HL-60 (cell line): Measurements from ENCODE around the gene ENTPD2.

Experiments
- DNase-seq, 2 experiments: peaks; one replicate each; pipeline ENCODE4 v3.0.0-alpha.2; 2010 to 2020; ENCODE audit warnings: low read depth in 1 of 2, low spot score in 1 of 2
- H3K27ac ChIP-seq: fragments of 250-450 bp; sonication (Bioruptor Pico); replicated peaks from 2 replicates; pipeline ENCODE4 v1.5.1; 2020; ENCODE audit warnings: mild to moderate bottlenecking, moderate library complexity
- H3K27me3 ChIP-seq: fragments of 250-450 bp; sonication (Bioruptor Pico); 2 replicates; pipeline ENCODE4 v1.5.1; 2021; ENCODE audit warnings: mild to moderate bottlenecking, moderate library complexity; ENCODE audit not compliant: insufficient read depth, poor library complexity, severe bottlenecking
- H3K4me3 ChIP-seq: replicated peaks from 2 replicates; pipeline ENCODE4 v1.5.1; 2011; ENCODE audit warnings: mild to moderate bottlenecking, control low read depth, low read length; ENCODE audit not compliant: insufficient read depth
- CTCF ChIP-seq: IDR thresholded peaks from one replicate; pipeline ENCODE4 v1.5.1; 2011; ENCODE audit warnings: low read length, control low read depth, inconsistent platforms; ENCODE audit not compliant: insufficient read depth
- GABPA ChIP-seq: IDR thresholded peaks from 2 replicates; pipeline ENCODE4 v1.6.1; 2012; ENCODE audit warnings: low read depth
- POLR2AphosphoS5 ChIP-seq: IDR thresholded peaks from 2 replicates; pipeline ENCODE4 v1.6.1; 2012; ENCODE audit warnings: low read depth
- SPI1 ChIP-seq: IDR thresholded peaks from 2 replicates; pipeline ENCODE4 v1.6.1; 2012; ENCODE audit warnings: low read depth, mild to moderate bottlenecking, borderline replicate concordance
- TF ChIP-seq, protein P1 (sequence below): IDR thresholded peaks from 2 replicates; pipeline ENCODE4 v1.6.1; 2012; ENCODE audit warnings: low read depth; ENCODE audit not compliant: insufficient replicate concordance

The ENTPD2 gene

GRCh38 chr9:137021568-137021978 lies 32.3 kb downstream of the ENTPD2 start:
- no peak for DNase-seq
- Histone ChIP-seq H3K27ac (no peak overlapping the region), H3K4me3 (no peak overlapping the region), H3K27me3 (no peaks in the 10 kb centered on the region)
- TF ChIP-seq, protein P1, sequence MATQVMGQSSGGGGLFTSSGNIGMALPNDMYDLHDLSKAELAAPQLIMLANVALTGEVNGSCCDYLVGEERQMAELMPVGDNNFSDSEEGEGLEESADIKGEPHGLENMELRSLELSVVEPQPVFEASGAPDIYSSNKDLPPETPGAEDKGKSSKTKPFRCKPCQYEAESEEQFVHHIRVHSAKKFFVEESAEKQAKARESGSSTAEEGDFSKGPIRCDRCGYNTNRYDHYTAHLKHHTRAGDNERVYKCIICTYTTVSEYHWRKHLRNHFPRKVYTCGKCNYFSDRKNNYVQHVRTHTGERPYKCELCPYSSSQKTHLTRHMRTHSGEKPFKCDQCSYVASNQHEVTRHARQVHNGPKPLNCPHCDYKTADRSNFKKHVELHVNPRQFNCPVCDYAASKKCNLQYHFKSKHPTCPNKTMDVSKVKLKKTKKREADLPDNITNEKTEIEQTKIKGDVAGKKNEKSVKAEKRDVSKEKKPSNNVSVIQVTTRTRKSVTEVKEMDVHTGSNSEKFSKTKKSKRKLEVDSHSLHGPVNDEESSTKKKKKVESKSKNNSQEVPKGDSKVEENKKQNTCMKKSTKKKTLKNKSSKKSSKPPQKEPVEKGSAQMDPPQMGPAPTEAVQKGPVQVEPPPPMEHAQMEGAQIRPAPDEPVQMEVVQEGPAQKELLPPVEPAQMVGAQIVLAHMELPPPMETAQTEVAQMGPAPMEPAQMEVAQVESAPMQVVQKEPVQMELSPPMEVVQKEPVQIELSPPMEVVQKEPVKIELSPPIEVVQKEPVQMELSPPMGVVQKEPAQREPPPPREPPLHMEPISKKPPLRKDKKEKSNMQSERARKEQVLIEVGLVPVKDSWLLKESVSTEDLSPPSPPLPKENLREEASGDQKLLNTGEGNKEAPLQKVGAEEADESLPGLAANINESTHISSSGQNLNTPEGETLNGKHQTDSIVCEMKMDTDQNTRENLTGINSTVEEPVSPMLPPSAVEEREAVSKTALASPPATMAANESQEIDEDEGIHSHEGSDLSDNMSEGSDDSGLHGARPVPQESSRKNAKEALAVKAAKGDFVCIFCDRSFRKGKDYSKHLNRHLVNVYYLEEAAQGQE = no peak
- TF ChIP-seq CTCF (no peak), GABPA (no peak), POLR2AphosphoS5 (no peak), SPI1 (no peak)

DNA sequence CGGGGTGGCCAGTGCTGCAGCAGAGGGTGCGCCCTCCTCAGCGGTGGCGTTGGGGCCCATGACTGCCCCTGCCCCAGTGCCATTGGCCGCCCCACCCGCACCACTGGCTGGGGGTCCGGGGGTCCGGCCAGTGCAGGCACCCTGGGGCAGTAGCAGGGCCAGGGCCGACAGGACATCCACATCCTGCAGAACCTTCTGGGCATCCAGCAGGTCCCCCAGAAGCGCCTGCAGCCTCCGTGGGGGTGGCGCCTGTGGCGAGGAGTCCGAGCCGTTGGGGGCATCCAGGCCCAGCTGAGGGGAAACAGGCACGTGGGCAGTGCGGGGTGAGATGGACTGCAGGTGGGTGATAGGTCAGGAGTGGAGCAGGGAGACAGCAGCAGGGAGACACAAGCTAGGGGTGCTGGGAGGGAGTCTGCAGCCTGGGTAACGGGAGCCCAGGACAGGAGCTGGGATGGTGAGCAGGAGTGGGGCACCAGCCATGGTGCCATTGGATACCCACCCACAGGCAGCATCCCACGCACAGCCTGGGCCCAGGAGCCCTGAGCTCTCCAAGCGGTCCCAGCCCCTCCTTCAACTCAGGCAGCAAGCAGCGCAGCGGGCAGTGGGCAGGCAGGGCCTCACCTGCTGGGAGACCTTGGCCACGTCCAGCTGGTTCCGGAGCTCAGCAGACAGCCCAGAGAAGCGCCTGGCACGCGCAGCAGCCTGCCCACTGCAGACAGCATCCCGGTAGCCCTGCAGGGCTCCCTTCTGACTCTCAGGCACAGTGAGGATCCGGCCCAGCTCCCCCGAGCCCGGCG lies 32.9 kb downstream of the ENTPD2 start:
- Histone ChIP-seq H3K27ac (no peak overlapping the region), H3K4me3 (no peak overlapping the region), H3K27me3 (no peaks in the 10 kb centered on the region)
- no peak for DNase-seq
- TF ChIP-seq CTCF = no peak
- no peak for TF ChIP-seq POLR2AphosphoS5
- TF ChIP-seq SPI1 = no peak

GRCh38 chr9:137019891-137020683 lies 33.8 kb downstream of the ENTPD2 start:
- Histone ChIP-seq H3K27me3 (no peaks in the 10 kb centered on the region), H3K27ac (no peak overlapping the region), H3K4me3 (no peak overlapping the region)
- TF ChIP-seq, protein P1 = no peak
- TF ChIP-seq SPI1 (no peak), GABPA (no peak), POLR2AphosphoS5 (no peak), CTCF (no peak)
- DNase-seq = no peak
